C4-2B (cell line): ENCODE results near the gene DGKI.

Source experiments
- H3K27ac ChIP-seq: fragments of 450-650 bp; 2 replicates; pipeline ENCODE4 v1.5.1; 2017
- CTCF ChIP-seq: fragments of 450-650 bp; conservative IDR thresholded peaks from 2 replicates; pipeline ENCODE4 v1.5.1; 2017; ENCODE audit warnings: mild to moderate bottlenecking
- ZFX ChIP-seq: fragments of 450-650 bp; IDR thresholded peaks from 2 replicates; pipeline ENCODE4 v1.6.1; 2017

Gene DGKI

GRCh38 chr7:137564677-137565076 is 282.1 kb downstream of the DGKI start:
- TF ChIP-seq CTCF (no peak), ZFX (no peak)

DNA sequence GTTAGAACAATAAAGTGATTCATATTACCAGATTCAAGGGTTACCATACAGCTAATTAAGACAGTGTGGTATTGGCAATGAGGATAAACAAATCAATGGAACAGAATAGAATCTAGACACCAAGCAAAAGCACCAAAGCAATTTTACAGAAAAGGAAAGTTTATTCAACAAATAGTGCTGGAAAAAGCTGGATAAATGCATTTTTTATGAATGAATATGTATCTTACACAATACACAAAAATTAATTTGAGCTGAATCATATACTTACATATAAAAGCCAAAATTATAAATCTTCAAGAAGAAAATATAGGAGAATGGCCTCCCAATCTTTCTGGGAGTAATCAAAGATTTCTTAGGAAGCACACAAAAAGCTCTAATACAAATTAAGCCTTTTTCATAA is 282.8 kb downstream of the DGKI start:
- no peak overlapping the region for H3K27ac ChIP-seq
- TF ChIP-seq CTCF (no peak), ZFX (no peak)

More at GRCh38 chr7:137564677-137565076, 282.1 kb downstream of the DGKI start:
- H3K27ac ChIP-seq, result no peak overlapping the region

DNA sequence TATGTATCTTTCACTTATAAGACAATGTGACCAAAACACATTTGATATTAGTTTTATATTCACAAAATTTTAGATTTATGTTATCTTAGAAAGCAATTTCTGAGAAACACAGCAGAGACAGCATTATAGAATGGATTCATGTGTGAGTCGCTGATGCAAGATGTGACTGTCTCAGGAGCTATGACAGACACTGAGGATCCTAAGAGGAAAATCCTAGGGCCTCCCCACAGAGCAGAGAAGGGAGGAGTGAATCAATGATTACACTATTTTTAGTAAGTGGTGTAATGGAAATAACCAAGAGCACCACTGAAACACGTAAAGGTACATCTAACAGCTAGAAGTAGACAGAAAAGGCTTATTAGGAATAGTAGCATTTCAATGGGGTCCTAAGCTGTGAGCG is 299.3 kb downstream of the DGKI start:
- no peak overlapping the region for H3K27ac ChIP-seq
- TF ChIP-seq CTCF (no peak), ZFX (no peak)

DNA sequence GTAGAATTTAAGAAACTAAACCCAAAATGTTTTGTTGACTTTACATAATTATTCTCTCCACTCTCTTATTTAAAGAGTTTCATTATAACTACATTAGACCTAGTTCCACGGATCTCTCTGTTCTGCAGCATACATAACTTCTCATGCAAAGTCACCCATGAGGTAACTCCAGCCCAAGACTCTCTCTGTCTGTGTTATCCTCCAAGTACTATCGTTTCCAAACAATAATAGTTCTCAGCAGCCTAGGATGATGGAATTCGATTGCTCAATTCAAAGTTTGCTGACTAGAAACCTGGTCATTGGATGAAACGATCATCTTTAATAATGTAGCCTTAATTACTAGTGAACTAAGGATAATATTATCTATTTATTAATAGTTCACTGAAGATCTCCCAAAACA is 300.1 kb downstream of the DGKI start:
- no peak for TF ChIP-seq ZFX
- TF ChIP-seq CTCF, result no peak
- H3K27ac ChIP-seq, result no peak overlapping the region

- no peak for TF ChIP-seq ZFX
- TF ChIP-seq CTCF, result no peak
- H3K27ac ChIP-seq, result no peak overlapping the region
Measured at GRCh38 chr7:137546009-137546408, 300.8 kb downstream of the DGKI start.

- TF ChIP-seq ZFX, result no peak
- TF ChIP-seq CTCF, result no peak
- H3K27ac ChIP-seq, result no peak overlapping the region
Measured at GRCh38 chr7:137545059-137545716, 301.6 kb downstream of the DGKI start.

DNA sequence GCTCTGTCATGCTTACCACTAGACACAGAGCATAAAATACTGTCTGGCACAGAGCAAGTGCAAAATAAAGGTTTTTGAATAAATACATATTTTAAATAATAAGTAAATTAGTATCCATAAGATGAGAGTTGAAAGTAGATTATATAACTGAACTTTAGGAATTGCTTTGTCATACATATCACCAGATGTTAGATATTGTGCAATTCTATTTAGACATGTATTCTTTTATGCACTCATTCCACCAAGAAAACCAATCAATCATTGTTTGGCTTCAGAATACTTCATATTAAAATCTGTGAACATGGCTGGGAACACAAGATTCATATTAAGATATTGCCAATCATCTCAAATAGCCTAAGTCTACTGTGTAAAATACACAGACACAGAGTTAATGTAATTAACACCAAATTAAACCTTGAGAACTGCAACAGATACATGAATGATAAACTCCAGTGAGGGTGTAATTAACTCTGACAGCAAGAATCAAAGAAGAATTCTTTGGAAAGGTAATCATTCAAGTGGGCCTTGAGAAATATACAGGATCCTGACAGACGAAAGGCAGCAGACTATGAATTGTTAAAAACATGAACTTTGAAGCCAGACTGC is 302.2 kb downstream of the DGKI start:
- TF ChIP-seq ZFX (no peak), CTCF (no peak)
- H3K27ac ChIP-seq, result no peak overlapping the region
